ENCODE results near the gene PLXNB1. TPM values are rescaled to one million over a fixed set of nuclear protein-coding genes. Genes with fewer than 3 reads are reported as not detected.

The PLXNB1 gene
- total RNA-seq, 4 donors from 2014 or later, result 129 to 530 (median 245) TPM

GRCh38 chr3:48417529-48418108 is 12.3 kb downstream of the PLXNB1 start:
- H3K4me1 ChIP-seq, result peaks cover 0 to 4% (median 0%) of the 10 kb centered on the region in 4 donors
- TF ChIP-seq EP300 (IDR thresholded peaks at IDR 0.05; ENCODE audit: low read depth), result no peak
- TF ChIP-seq CTCF (IDR thresholded peaks at IDR 0.05), result no peak
- no peak for TF ChIP-seq POLR2A (IDR thresholded peaks at IDR 0.05)
- TF ChIP-seq POLR2AphosphoS5 (IDR thresholded peaks at IDR 0.05), result no peak
- in situ Hi-C loops (cut with MboI; ENCODE audit: low pct_ligation_motif_present in 1 of 4, low pct_unique_long_range_greater_than_20kb in 1 of 4, low sequenced_read_pairs in 3 of 4) (no loop called here), intact Hi-C loops (cut with DNase I; ENCODE audit: low total_unique reads) (no loop called here)
- WGBS, 2 donors (ENCODE audit: low coverage in 1 of 2), result 89% methylated on average over 14 of the region's 14 CpGs; no CpG with 5 or more reads in 1 of the 2 donors
- DNase-seq, result no peak
- H3K36me3 ChIP-seq, result peaks cover 0 to 11% (median 0%) of the 10 kb centered on the region in 4 donors
- H3K9me3 ChIP-seq, result no peaks in the 10 kb centered on the region
- H3K27ac ChIP-seq, result no peak overlapping the region
- no peak overlapping the region for H3K4me3 ChIP-seq
- H3K27me3 ChIP-seq, result no peaks in the 10 kb centered on the region

GRCh38 chr3:48416546-48416945 is 13.3 kb downstream of the PLXNB1 start:
- Histone ChIP-seq H3K27me3 (no peaks in the 10 kb centered on the region), H3K27ac (no peak overlapping the region), H3K36me3 (peaks cover 0 to 21% (median 0%) of the 10 kb centered on the region in 4 donors), H3K9me3 (no peaks in the 10 kb centered on the region), H3K4me1 (peaks cover 0 to 4% (median 0%) of the 10 kb centered on the region in 4 donors), H3K4me3 (no peak overlapping the region)
- DNase-seq, result no peak
- in situ Hi-C loops (cut with MboI; ENCODE audit: low pct_ligation_motif_present in 1 of 4, low pct_unique_long_range_greater_than_20kb in 1 of 4, low sequenced_read_pairs in 3 of 4), result no loop called here
- TF ChIP-seq POLR2AphosphoS5 (IDR thresholded peaks at IDR 0.05) (no peak), CTCF (IDR thresholded peaks at IDR 0.05) (no peak)
- intact Hi-C loops (cut with DNase I; ENCODE audit: low total_unique reads), result no loop called here
- 88% methylated on average over 4 of the region's 4 CpGs; no CpG with 5 or more reads in 1 of the 2 donors for WGBS, 2 donors (ENCODE audit: low coverage in 1 of 2)

GRCh38 chr3:48416091-48416505 is 13.8 kb downstream of the PLXNB1 start:
- intact Hi-C loops (cut with DNase I; ENCODE audit: low total_unique reads) (no loop called here), in situ Hi-C loops (cut with MboI; ENCODE audit: low pct_ligation_motif_present in 1 of 4, low pct_unique_long_range_greater_than_20kb in 1 of 4, low sequenced_read_pairs in 3 of 4) (no loop called here)
- no peak overlapping the region for H3K4me3 ChIP-seq
- TF ChIP-seq EP300 (IDR thresholded peaks at IDR 0.05; ENCODE audit: low read depth) (no peak), CTCF (IDR thresholded peaks at IDR 0.05) (no peak), POLR2A (IDR thresholded peaks at IDR 0.05) (no peak), POLR2AphosphoS5 (IDR thresholded peaks at IDR 0.05) (no peak)
- H3K9me3 ChIP-seq, result no peaks in the 10 kb centered on the region
- no peaks in the 10 kb centered on the region for H3K27me3 ChIP-seq
- peaks cover 0 to 21% (median 0%) of the 10 kb centered on the region in 4 donors for H3K36me3 ChIP-seq
- no peak overlapping the region for H3K27ac ChIP-seq
- 87% methylated on average over 14 of the region's 14 CpGs; no CpG with 5 or more reads in 1 of the 2 donors for WGBS, 2 donors (ENCODE audit: low coverage in 1 of 2)
- no peak for DNase-seq
- H3K4me1 ChIP-seq, result peaks cover 0 to 4% (median 0%) of the 10 kb centered on the region in 4 donors

DNA sequence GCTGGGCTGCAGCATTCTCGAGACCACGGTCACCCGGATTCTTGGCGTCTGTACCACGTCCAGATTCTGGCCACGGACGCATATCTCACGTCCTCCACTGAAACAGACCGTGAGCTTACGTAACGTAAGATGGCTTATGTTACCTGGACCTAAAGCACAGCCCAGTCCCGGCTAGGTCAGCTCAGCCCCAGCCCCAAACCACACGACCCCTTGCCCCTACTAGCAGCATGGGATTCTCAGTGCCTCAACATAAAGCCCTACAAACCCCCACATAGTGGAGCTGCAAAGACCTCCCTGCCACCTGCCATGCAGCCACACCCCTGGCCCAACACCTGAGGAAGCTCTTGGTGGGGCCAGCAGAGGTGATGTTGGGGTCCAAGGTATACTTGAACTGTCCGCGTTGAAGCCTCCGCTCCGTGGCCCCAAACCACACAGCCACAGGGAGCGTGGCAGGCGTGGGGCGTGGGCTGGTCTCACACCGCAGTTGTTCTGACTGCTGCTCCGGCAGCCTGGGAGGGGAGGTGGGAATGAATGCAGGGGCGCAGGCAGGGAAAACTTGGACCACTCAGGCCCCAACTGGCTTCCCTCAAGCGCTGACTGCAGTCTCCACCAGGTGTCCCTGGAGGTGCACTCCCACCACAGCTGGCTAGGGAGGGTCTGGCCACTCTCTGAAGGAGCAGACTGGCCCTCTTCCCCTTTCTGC is 14.5 kb downstream of the PLXNB1 start:
- H3K36me3 ChIP-seq, result peaks cover 0 to 26% (median 2%) of the 10 kb centered on the region in 4 donors
- no peak overlapping the region for H3K27ac ChIP-seq
- intact Hi-C loops (cut with DNase I; ENCODE audit: low total_unique reads), result no loop called here

More for the DNA sequence above, 14.5 kb downstream of the PLXNB1 start:
- H3K4me3 ChIP-seq, result no peak overlapping the region
- in situ Hi-C loops (cut with MboI; ENCODE audit: low pct_ligation_motif_present in 1 of 4, low pct_unique_long_range_greater_than_20kb in 1 of 4, low sequenced_read_pairs in 3 of 4), result no loop called here
- 93% methylated on average over 24 of the region's 24 CpGs; no CpG with 5 or more reads in 1 of the 2 donors for WGBS, 2 donors (ENCODE audit: low coverage in 1 of 2)
- no peaks in the 10 kb centered on the region for H3K27me3 ChIP-seq
- TF ChIP-seq EP300 (IDR thresholded peaks at IDR 0.05; ENCODE audit: low read depth) (no peak), POLR2AphosphoS5 (IDR thresholded peaks at IDR 0.05) (no peak), POLR2A (IDR thresholded peaks at IDR 0.05) (no peak), CTCF (IDR thresholded peaks at IDR 0.05) (no peak)
- peaks cover 0 to 4% (median 0%) of the 10 kb centered on the region in 4 donors for H3K4me1 ChIP-seq
- no peak for DNase-seq
- no peaks in the 10 kb centered on the region for H3K9me3 ChIP-seq
